ENCODE data around the gene CKAP5. TPM values are rescaled to one million over a fixed set of nuclear protein-coding genes. Genes with fewer than 3 reads are reported as not detected.
A peak's percentile ranks its signal among the peaks of the same experiment; 100 is the strongest.

CKAP5 gene
- polyA plus RNA-seq, 1 donor (not counting 4 experiments of a cell fraction or from before 2014, with no cell fraction given): 96.4 TPM

- no peak overlapping the region for H3K9ac ChIP-seq (ENCODE audit: control insufficient read depth, extremely low read depth, insufficient read depth, low read length)
- FAIRE-seq: peak; percentile 44
- TF ChIP-seq CTCF (optimal IDR thresholded peaks at IDR 0.05 in 1 of 3, IDR thresholded peaks at IDR 0.05 in 1 of 3, conservative IDR thresholded peaks at IDR 0.05 in 1 of 3; ENCODE audit: extremely low read depth in 1 of 3, insufficient read depth in 2 of 3, low read length in 3 of 3) (peak in 2 of 3 experiments; percentile 41 to 43), EZH2 (IDR thresholded peaks at IDR 0.05; ENCODE audit: low read length) (no peak)
- no peaks in the 10 kb centered on the region for H3K27me3 ChIP-seq (ENCODE audit: control insufficient read depth, extremely low read depth, insufficient read depth, low read length)
- dilution Hi-C loops (cut with MboI; ENCODE audit: extremely low pct_ligation_motif_present, low sequenced_read_pairs): no loop called here
- no peaks in the 10 kb centered on the region for H4K20me1 ChIP-seq (ENCODE audit: control insufficient read depth, extremely low read depth, insufficient read depth, low read length)
- H3K79me2 ChIP-seq (ENCODE audit: control insufficient read depth, insufficient read depth, low read length): no peaks in the 10 kb centered on the region
- H3K4me3 ChIP-seq (ENCODE audit: control insufficient read depth in 2 of 3, extremely low read depth in 1 of 3, insufficient read depth in 2 of 3, low read depth in 1 of 3, low read length in 3 of 3): no peak overlapping the region
- no peaks in the 10 kb centered on the region for H3K4me1 ChIP-seq (ENCODE audit: control insufficient read depth, extremely low read depth, insufficient read depth, low read length)
- no peak overlapping the region for H3K4me2 ChIP-seq (ENCODE audit: control insufficient read depth, extremely low read depth, insufficient read depth, low read depth, low read length)
- DNase-seq (ENCODE audit: low read depth, low spot score): no peak
- peaks cover 4% of the 10 kb centered on the region in 2 experiments for H3K36me3 ChIP-seq (ENCODE audit: control insufficient read depth in 2 of 2, extremely low read depth in 1 of 2, insufficient read depth in 2 of 2, low read length in 2 of 2)
- H3K9me3 ChIP-seq (ENCODE audit: control insufficient read depth, low read depth, low read length): no peaks in the 10 kb centered on the region
- H2AFZ ChIP-seq (ENCODE audit: control insufficient read depth, low read length): no peak overlapping the region
- no peak overlapping the region for H3K27ac ChIP-seq (ENCODE audit: control insufficient read depth, insufficient read depth, low read length)
- H3K9me1 ChIP-seq (ENCODE audit: control insufficient read depth, extremely low read depth, insufficient read depth, low read length): no peaks in the 10 kb centered on the region
Measured at GRCh38 chr11:46808799-46809431, 37.2 kb downstream of the CKAP5 start.

- H3K9ac ChIP-seq (ENCODE audit: control insufficient read depth, extremely low read depth, insufficient read depth, low read length): no peak overlapping the region
- H4K20me1 ChIP-seq (ENCODE audit: control insufficient read depth, extremely low read depth, insufficient read depth, low read length): no peaks in the 10 kb centered on the region
- H3K4me3 ChIP-seq (ENCODE audit: control insufficient read depth in 2 of 3, extremely low read depth in 1 of 3, insufficient read depth in 2 of 3, low read depth in 1 of 3, low read length in 3 of 3): no peak overlapping the region
- H3K9me1 ChIP-seq (ENCODE audit: control insufficient read depth, extremely low read depth, insufficient read depth, low read length): no peaks in the 10 kb centered on the region
- H3K9me3 ChIP-seq (ENCODE audit: control insufficient read depth, low read depth, low read length): no peaks in the 10 kb centered on the region
- H3K4me1 ChIP-seq (ENCODE audit: control insufficient read depth, extremely low read depth, insufficient read depth, low read length): no peaks in the 10 kb centered on the region
- H3K36me3 ChIP-seq (ENCODE audit: control insufficient read depth in 2 of 2, extremely low read depth in 1 of 2, insufficient read depth in 2 of 2, low read length in 2 of 2): peaks cover 7 to 10% of the 10 kb centered on the region in 2 experiments
- H3K79me2 ChIP-seq (ENCODE audit: control insufficient read depth, insufficient read depth, low read length): no peaks in the 10 kb centered on the region
- H3K27ac ChIP-seq (ENCODE audit: control insufficient read depth, insufficient read depth, low read length): no peak overlapping the region
- no peak overlapping the region for H2AFZ ChIP-seq (ENCODE audit: control insufficient read depth, low read length)
- H3K27me3 ChIP-seq (ENCODE audit: control insufficient read depth, extremely low read depth, insufficient read depth, low read length): no peaks in the 10 kb centered on the region
- DNase-seq (ENCODE audit: low read depth, low spot score) (no peak), FAIRE-seq (no peak)
- TF ChIP-seq CTCF (optimal IDR thresholded peaks at IDR 0.05 in 1 of 3, IDR thresholded peaks at IDR 0.05 in 1 of 3, conservative IDR thresholded peaks at IDR 0.05 in 1 of 3; ENCODE audit: extremely low read depth in 1 of 3, insufficient read depth in 2 of 3, low read length in 3 of 3) (no peak), EZH2 (IDR thresholded peaks at IDR 0.05; ENCODE audit: low read length) (no peak)
- no peak overlapping the region for H3K4me2 ChIP-seq (ENCODE audit: control insufficient read depth, extremely low read depth, insufficient read depth, low read depth, low read length)
- dilution Hi-C loops (cut with MboI; ENCODE audit: extremely low pct_ligation_motif_present, low sequenced_read_pairs): no loop called here
Measured at GRCh38 chr11:46801694-46802470, 44.2 kb downstream of the CKAP5 start.
